ENCODE measurements around the gene NUFIP2.

DNA sequence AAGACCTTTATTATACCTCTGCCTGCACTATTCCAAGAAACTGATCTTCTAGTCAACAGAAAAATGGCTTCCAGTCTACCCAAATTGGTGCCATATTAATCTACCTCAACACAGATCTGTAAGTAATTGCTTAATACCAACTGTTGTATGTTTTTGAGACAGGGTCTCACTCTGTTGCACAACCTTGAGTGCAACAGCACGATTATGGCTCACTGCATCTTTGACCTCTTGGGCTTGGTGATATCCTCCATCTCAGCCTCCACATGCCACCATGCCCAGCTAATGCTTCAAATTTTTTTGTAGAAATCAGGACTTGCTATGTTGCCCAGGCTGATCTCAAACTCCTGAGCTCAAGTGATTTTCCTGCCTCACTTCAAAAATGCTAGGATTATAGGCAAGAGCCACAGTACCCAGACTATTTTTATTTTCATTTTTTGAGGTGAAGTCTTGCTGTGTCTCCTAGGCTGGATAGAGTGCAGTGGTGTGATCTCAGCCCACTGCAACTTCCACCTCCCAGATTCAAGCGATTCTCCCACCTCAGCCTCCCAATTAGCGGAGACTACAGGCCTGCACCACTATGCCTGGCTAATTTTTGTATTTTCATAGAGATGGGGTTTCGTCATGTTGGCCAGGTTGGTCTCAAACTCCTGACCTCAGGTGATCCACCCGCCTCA lies 14.4 kb downstream of the NUFIP2 start:
- no peak for TF ChIP-seq EZH2 (IDR thresholded peaks at IDR 0.05; ENCODE audit: borderline replicate concordance, low read depth, low read length, poor library complexity, severe bottlenecking)
- TF ChIP-seq, protein P1, sequence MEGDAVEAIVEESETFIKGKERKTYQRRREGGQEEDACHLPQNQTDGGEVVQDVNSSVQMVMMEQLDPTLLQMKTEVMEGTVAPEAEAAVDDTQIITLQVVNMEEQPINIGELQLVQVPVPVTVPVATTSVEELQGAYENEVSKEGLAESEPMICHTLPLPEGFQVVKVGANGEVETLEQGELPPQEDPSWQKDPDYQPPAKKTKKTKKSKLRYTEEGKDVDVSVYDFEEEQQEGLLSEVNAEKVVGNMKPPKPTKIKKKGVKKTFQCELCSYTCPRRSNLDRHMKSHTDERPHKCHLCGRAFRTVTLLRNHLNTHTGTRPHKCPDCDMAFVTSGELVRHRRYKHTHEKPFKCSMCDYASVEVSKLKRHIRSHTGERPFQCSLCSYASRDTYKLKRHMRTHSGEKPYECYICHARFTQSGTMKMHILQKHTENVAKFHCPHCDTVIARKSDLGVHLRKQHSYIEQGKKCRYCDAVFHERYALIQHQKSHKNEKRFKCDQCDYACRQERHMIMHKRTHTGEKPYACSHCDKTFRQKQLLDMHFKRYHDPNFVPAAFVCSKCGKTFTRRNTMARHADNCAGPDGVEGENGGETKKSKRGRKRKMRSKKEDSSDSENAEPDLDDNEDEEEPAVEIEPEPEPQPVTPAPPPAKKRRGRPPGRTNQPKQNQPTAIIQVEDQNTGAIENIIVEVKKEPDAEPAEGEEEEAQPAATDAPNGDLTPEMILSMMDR (conservative IDR thresholded peaks at IDR 0.05; ENCODE audit: low read depth, low read length) = no peak

Data from A673 (cell line).